ENCODE data around the gene ZBTB11. TPM values are rescaled to one million over a fixed set of nuclear protein-coding genes. Genes with fewer than 3 reads are reported as not detected.
A peak's percentile ranks its signal among the peaks of the same experiment; 100 is the strongest.

Gene ZBTB11
- total and polyA plus RNA-seq, 2 of the 13 experiments (the other 11 are each of a cell fraction or from before 2014, with no cell fraction given): 5.9 to 18.1 TPM

GRCh38 chr3:101724329-101725193 is 47.6 kb upstream of the ZBTB11 start, which contains the start of gene CEP97 (continued):
- TF ChIP-seq MLXIP (CRISPR knock-in tag; IDR thresholded peaks at IDR 0.05; ENCODE audit: borderline replicate concordance) (no peak), ARNTL (CRISPR knock-in tag; IDR thresholded peaks at IDR 0.05) (no peak), STAG1 (CRISPR knock-in tag; IDR thresholded peaks at IDR 0.05) (no peak), ZNF615 (CRISPR knock-in tag; IDR thresholded peaks at IDR 0.05; ENCODE audit: borderline replicate concordance) (no peak), ZNF776 (CRISPR knock-in tag; IDR thresholded peaks at IDR 0.05) (no peak), SPEN (CRISPR knock-in tag; IDR thresholded peaks at IDR 0.05; ENCODE audit: low read depth) (no peak), ZSCAN9 (CRISPR knock-in tag; IDR thresholded peaks at IDR 0.05; ENCODE audit: borderline replicate concordance) (no peak), MYPOP (CRISPR knock-in tag; IDR thresholded peaks at IDR 0.05) (0 out of 2 replicates have a peak, but pooled peaks have one; percentile 47), TBX3 (IDR thresholded peaks at IDR 0.05; ENCODE audit: borderline replicate concordance) (no peak), PRMT3 (CRISPR knock-in tag; IDR thresholded peaks at IDR 0.05; ENCODE audit: borderline replicate concordance, low read depth) (no peak), ZNF609 (CRISPR knock-in tag; IDR thresholded peaks at IDR 0.05; ENCODE audit: borderline replicate concordance) (no peak), HOMEZ (CRISPR knock-in tag; IDR thresholded peaks at IDR 0.05; ENCODE audit: low read depth) (0 out of 2 replicates have a peak, but pooled peaks have one; percentile 8), SOX13 (IDR thresholded peaks at IDR 0.05) (no peak), SOX13 (CRISPR knock-in tag; conservative IDR thresholded peaks at IDR 0.05 in 1 of 2, IDR thresholded peaks at IDR 0.05 in 1 of 2) (no peak; a peak in 1 of 4 replicates), WIZ (CRISPR knock-in tag; IDR thresholded peaks at IDR 0.05) (no peak), TAF1 (CRISPR knock-in tag; IDR thresholded peaks at IDR 0.05) (peak; percentile 33; the same call in 1 of the 2 replicates), NCOR1 (IDR thresholded peaks at IDR 0.05; ENCODE audit: borderline replicate concordance, low read length) (no peak), ZNF12 (CRISPR knock-in tag; IDR thresholded peaks at IDR 0.05) (no peak), HMGA1 (CRISPR knock-in tag; conservative IDR thresholded peaks at IDR 0.05) (no peak)

All from HepG2 (cell line).